Mononuclear cell (primary cell): ENCODE data around the gene NDST3. TPM values are rescaled to one million over a fixed set of nuclear protein-coding genes. Genes with fewer than 3 reads are reported as not detected.

ENCODE experiments used
- H3K27me3 ChIP-seq: 2 replicates; pipeline ENCODE4 v1.6.0; 2011; ENCODE audit warnings: low read length, control low read depth; ENCODE audit not compliant: insufficient read depth
- H3K4me1 ChIP-seq: 2 replicates; pipeline ENCODE4 v1.5.1; 2011; ENCODE audit warnings: mild to moderate bottlenecking, low read length, control low read depth; ENCODE audit not compliant: insufficient read depth
- H3K4me3 ChIP-seq: 2 replicates; pipeline ENCODE4 v1.5.1; 2011; ENCODE audit warnings: mild to moderate bottlenecking, low read length, moderate library complexity
- H3K9me3 ChIP-seq: 2 replicates; pipeline ENCODE4 v1.5.1; 2011; ENCODE audit warnings: low read depth, mild to moderate bottlenecking, control low read depth, low read length
- total RNA-seq: library from RNA; depleted of rRNA; stranded (reverse); fragments of >200 nt; gene quantifications from one replicate; pipeline ENCODE4 v1.2.3, GENCODE V29; 2012

The NDST3 gene
- total RNA-seq, 1 donor, result under 0.01 TPM

DNA sequence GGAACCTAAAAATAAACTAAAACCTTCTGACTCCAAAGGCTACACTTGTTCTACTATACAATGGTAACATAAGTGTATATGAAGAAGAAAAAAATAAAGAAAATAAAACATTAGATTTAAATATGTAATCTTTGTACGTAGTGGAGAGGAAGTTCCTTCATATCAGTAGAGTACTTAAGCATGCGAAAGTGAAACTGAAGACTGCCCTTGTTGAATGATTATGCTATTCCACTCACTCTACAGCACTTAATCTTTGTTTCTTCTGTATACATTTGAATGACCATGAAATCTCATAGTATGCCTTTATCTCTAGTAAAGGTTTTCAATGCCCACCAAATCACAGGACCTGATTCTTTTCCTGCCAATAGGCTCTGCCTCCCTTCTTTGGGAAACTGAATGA lies 78.9 kb downstream of the NDST3 start:
- no peaks in the 10 kb centered on the region for H3K27me3 ChIP-seq
- no peak overlapping the region for H3K4me3 ChIP-seq
- H3K4me1 ChIP-seq, result no peaks in the 10 kb centered on the region

DNA sequence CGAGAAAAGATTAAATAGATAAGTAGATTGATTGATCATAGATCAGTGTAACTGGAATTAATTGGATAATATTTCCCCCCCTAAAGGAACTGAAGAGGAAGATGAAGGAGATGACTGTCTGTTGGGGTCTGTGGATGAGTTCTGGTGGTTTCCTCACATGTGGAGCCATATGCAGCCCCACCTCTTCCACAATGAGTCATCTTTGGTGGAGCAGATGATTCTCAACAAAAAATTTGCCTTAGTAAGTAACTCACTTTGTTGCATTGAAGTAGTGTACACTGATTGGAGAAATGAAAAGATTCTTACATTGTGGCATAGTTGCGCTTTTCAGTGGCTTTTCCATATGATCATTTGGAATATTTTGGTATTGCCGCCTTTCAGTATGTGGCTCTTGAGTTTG lies 80.4 kb downstream of the NDST3 start:
- Histone ChIP-seq H3K9me3 (no peaks in the 10 kb centered on the region), H3K4me3 (no peak overlapping the region), H3K27me3 (no peaks in the 10 kb centered on the region), H3K4me1 (no peaks in the 10 kb centered on the region)

More for the DNA sequence above, 78.9 kb downstream of the NDST3 start:
- no peaks in the 10 kb centered on the region for H3K9me3 ChIP-seq

DNA sequence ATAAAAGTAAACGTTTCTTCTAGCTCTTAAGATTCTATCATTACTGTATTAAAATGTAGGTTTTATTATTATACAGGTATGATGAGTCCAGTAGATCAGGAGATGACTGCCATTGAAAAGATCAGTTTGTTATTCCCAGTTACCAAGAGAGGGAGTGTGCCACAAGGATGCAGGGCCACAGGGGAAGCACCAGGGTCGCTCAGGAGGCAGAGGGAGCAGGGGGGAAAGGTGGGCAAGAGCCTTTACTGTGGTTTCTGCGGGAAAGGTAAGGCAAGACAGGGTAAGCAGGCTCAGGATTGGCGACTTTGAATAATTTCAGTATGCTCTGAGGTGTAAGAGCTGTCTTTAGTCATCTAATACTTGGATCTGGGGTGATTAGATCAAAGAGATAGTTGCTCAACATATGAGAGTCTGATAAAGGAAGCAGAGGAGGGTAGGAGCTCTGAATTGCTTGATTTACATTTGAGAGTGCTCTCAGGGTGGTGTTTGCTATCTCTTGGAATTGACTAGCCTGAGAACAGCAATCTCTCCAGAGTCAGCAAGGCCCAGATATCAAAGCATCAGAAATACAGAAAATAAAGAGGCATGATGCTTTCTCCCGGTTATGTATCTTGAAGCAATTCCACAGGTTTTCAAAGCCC lies 86.0 kb downstream of the NDST3 start:
- Histone ChIP-seq H3K9me3 (no peaks in the 10 kb centered on the region), H3K27me3 (no peaks in the 10 kb centered on the region), H3K4me1 (no peaks in the 10 kb centered on the region), H3K4me3 (no peak overlapping the region)

DNA sequence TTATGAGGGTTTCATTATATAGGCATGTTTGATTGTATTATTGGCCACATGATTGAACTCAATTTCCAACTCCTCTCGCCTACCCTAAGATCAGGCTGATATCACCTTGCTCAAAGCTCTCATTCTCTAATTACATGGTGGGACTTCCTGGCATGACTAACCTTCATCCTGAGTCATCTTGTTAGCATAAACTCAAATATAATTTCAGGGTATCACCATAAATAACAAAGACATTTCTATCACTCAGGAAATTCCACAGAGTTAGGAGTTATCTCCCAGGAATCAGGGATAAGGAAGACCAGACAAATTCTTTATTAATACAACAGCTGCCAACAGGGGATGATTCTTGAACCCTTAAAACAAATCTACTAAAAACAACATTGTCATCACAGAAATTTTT lies 90.7 kb downstream of the NDST3 start:
- Histone ChIP-seq H3K9me3 (peaks cover 7% of the 10 kb centered on the region), H3K4me1 (no peaks in the 10 kb centered on the region), H3K4me3 (no peak overlapping the region)

DNA sequence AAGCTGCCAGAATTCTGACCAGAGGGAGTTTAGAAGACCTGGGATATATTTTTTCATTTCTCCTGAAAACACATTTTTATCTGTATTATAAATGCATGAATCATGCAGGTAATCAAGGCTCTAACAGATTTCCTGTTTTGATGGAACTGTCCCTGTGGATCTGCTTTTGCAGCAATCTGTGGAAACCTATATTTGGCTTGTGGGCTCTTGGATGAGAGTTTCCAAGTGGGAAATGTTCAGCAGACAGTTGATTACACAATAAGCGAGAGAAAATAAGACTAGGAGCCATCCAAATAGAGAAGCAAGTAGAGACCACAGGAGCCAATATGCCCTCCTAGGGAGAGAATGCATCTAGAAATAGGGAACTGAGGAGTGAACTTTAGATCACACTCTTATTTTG lies 105.0 kb downstream of the NDST3 start:
- no peak overlapping the region for H3K4me3 ChIP-seq
- H3K27me3 ChIP-seq, result no peaks in the 10 kb centered on the region
- H3K4me1 ChIP-seq, result no peaks in the 10 kb centered on the region
- H3K9me3 ChIP-seq, result no peaks in the 10 kb centered on the region

More for the DNA sequence above, 90.7 kb downstream of the NDST3 start:
- H3K27me3 ChIP-seq, result no peaks in the 10 kb centered on the region

DNA sequence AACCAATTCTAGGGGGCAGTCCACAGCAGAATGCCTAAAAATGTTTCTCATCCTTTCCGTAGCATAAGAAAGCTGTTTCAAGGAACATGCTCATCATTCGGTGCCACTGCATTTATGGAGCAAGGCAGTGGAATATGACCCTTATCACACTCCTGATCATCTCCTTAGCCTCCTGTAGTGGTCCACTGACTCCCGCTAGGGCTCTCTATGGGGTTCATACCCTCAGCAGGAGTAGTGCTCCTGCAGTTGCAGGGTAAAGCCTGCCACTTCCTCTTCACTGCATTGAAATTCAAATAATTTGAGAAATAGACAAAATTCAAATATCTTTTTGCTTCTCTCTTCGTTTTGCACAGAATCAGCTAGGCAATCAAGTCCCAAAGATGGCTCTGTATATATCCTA lies 107.0 kb downstream of the NDST3 start:
- Histone ChIP-seq H3K4me1 (no peaks in the 10 kb centered on the region), H3K9me3 (no peaks in the 10 kb centered on the region), H3K4me3 (no peak overlapping the region), H3K27me3 (no peaks in the 10 kb centered on the region)

DNA sequence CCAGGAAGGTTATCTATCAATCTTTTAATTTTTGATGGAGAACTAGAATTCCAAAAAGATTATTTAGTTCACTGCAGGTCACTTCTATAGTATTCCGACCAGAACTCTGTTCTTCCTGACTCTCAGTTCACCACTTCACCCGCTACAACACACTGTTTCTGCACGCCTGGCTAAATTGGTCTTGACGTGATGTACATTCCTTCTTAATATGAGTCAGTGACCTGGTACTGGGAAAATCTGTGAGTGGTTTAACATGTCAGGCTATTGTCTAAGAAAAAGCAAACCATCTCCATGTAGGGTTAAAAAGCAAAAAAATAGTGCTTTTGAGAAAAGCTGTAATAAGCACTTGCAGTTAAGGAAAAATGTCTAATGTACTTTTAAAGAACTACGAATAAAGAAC lies 120.4 kb downstream of the NDST3 start:
- H3K4me3 ChIP-seq, result no peak overlapping the region
- no peaks in the 10 kb centered on the region for H3K9me3 ChIP-seq
- no peaks in the 10 kb centered on the region for H3K4me1 ChIP-seq
- H3K27me3 ChIP-seq, result no peaks in the 10 kb centered on the region

DNA sequence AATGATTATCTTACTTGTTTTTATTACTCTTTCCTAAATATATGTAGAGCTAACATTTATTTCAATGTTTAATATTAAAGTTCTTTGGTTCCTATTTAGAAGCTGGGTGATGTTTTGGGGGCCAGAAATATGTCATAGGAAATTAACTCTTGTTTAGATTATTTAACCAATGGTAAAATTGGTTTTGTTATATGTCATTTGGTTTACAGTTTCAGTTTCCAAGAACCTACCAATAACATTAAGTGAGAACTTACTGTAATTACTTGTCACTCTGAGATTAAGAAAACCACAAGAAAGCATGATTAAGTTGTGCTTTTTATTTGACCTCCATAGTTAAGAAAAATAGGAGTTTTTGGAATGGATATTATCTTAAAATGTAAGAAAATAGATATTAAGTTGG lies 121.2 kb downstream of the NDST3 start:
- Histone ChIP-seq H3K9me3 (no peaks in the 10 kb centered on the region), H3K4me1 (no peaks in the 10 kb centered on the region), H3K27me3 (no peaks in the 10 kb centered on the region), H3K4me3 (no peak overlapping the region)

DNA sequence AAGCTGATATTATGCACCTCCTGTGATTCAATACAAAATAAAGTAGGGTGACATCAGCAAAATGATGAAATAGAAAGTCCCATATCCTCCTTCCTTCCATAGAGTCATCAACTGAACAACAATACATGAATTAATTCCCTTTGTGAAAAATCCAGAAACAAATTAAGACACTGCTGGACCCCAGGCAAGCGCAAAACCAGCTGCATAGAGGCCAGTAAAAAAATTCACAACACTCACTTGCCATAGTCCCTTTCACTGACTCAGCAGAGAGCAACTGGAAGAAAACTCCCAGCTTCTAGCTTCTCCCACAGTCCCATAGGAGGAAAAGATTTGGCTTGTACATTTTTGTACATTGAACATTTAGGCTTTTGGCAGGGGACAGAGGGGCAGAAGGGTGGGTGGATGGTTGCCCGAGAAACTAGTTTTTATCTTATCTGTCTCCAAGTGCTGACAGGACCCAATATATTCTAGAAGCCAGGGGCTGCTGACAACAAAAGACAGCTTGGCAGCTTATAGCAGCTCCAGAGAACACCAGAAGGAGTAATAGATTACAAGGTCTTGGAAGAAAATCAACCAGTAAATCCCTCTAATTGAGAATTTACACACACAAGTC lies 124.6 kb downstream of the NDST3 start:
- no peak overlapping the region for H3K4me3 ChIP-seq
- no peaks in the 10 kb centered on the region for H3K4me1 ChIP-seq

DNA sequence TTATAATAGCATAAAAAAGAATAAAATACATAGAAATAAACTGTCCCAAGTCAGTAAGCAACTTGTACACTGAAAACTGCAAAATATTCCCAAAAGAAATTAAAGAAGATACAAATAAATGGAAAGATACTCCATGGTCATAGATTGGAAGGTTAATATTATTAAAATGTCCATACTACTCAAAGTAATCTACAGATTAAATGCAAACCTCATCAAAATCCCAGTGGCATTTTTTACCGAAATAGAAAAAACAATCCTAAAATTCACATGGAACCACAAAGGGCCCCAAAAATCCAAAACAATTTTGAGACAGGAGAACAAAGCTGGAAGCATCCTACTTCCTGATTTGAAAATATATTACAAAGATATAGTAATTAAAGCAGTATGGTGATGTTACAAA lies 133.0 kb downstream of the NDST3 start:
- no peaks in the 10 kb centered on the region for H3K27me3 ChIP-seq
- peaks cover 19% of the 10 kb centered on the region for H3K9me3 ChIP-seq
- no peak overlapping the region for H3K4me3 ChIP-seq
- no peaks in the 10 kb centered on the region for H3K4me1 ChIP-seq

More for the DNA sequence above, 124.6 kb downstream of the NDST3 start:
- H3K27me3 ChIP-seq, result no peaks in the 10 kb centered on the region
- no peaks in the 10 kb centered on the region for H3K9me3 ChIP-seq

DNA sequence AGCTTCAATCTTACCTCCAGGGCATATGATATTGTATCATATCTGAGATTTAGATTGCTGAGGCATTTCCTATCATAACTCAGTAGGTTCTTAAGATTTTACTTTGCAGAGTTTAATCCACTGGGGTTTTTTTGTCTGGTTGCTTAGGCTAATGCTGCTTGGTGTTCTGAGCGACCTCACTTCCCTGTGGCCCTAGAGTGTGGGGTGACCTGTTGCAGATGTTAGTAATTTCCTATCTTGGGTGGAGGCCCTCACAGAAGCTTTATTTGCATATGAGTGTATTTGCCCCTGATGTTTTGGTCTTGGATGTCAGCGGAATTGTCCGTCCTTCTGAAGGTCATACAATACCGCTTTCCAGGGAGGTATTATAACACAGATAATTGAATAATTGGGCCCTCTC lies 137.1 kb downstream of the NDST3 start:
- Histone ChIP-seq H3K4me3 (no peak overlapping the region), H3K27me3 (no peaks in the 10 kb centered on the region), H3K9me3 (peaks cover 16% of the 10 kb centered on the region), H3K4me1 (no peaks in the 10 kb centered on the region)

DNA sequence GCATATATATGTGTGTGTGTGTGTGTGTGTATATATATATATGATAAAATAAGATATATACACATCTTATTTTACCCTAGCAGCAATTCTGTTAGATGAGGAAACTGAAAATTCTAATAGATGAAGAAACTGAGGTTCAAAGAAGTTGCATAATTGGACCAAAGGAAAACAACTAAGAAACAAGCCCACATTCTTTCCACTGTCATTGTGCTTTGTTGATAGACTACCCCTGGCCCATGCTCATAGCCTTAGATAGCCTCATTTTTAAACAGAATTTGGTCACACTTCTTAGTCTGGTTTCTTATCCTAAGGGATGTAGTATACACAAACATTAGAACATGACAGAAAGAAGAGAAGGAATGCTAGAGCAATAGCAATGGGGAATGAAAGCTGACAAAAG lies 138.8 kb downstream of the NDST3 start:
- Histone ChIP-seq H3K27me3 (no peaks in the 10 kb centered on the region), H3K4me1 (no peaks in the 10 kb centered on the region), H3K4me3 (no peak overlapping the region), H3K9me3 (no peaks in the 10 kb centered on the region)

DNA sequence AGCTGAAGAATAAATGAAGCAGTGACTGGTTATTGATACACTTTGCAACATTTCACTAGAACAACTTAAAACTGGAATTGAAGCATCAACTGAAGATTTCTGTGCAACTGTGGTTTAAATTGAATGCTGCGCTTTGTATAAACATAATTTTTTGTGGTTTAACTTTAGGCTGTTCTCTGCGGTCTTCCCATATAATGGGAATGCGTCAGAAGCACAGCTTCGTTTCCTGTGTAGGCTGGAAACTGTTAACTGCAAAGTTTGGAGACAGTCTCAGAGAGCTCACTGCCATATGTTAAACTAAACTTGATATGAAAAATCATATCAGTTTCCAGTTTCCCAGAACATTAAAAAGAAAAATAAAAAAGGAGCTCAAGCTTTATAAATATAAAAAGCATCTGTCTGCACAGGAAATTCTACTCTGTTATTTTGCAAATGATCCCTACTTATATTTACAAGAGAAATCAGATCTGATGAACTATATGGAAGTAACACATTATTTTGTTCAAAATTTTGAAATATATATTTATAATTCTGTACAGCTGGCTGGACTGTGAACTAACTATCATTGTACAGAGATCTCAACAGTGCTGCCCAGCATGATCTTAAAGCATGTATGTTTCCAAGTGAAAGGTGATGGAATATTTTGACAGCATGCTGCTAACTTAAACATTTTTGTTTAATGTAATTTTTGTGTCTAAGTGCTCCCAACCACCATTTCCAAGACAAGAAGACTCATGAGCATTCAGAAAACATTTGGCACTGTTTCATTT lies 139.9 kb downstream of the NDST3 start:
- Histone ChIP-seq H3K4me1 (no peaks in the 10 kb centered on the region), H3K9me3 (no peaks in the 10 kb centered on the region), H3K4me3 (no peak overlapping the region), H3K27me3 (no peaks in the 10 kb centered on the region)

DNA sequence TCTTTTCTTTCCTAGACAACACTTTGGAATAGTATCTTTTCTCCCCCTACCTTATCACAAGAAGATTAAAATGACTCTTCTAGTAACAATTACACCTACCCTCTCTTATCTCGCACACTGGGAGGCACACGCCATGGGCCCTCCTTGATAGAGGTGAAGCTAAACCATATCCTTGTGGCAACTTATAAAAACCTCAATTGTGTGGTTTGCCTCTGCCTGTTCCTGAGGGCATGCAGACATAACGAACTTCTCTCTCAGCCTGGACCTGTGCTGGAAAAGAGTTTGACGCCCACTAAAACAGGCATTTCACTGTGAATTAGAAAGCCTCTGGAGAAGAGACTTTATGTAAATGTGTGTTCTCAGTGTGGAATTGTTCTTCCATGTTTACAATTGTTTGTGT lies 141.2 kb downstream of the NDST3 start:
- H3K4me1 ChIP-seq, result no peaks in the 10 kb centered on the region
- H3K27me3 ChIP-seq, result no peaks in the 10 kb centered on the region
- H3K9me3 ChIP-seq, result no peaks in the 10 kb centered on the region
- H3K4me3 ChIP-seq, result no peak overlapping the region

DNA sequence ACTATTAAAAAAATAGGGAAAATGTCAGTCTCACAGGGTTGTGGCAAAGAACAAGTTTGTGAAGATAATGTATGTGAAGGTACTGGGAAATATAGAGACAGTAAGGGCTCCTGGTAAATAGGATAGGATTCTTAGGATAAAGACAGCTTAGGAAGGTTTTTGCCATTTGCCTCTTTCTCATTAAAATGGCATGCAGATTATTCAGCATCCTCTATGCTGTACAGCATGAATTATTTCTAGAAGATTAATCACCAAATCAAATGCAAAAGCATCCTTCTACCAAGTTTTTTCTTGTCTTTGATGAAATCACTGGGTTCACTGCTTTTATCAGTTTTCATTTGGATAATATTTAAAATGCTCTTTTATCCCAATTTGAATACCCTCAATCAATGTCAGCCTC lies 142.8 kb downstream of the NDST3 start:
- Histone ChIP-seq H3K4me1 (no peaks in the 10 kb centered on the region), H3K27me3 (no peaks in the 10 kb centered on the region), H3K4me3 (no peak overlapping the region), H3K9me3 (no peaks in the 10 kb centered on the region)
